ENCODE data around the gene CDKN1C.

DNA sequence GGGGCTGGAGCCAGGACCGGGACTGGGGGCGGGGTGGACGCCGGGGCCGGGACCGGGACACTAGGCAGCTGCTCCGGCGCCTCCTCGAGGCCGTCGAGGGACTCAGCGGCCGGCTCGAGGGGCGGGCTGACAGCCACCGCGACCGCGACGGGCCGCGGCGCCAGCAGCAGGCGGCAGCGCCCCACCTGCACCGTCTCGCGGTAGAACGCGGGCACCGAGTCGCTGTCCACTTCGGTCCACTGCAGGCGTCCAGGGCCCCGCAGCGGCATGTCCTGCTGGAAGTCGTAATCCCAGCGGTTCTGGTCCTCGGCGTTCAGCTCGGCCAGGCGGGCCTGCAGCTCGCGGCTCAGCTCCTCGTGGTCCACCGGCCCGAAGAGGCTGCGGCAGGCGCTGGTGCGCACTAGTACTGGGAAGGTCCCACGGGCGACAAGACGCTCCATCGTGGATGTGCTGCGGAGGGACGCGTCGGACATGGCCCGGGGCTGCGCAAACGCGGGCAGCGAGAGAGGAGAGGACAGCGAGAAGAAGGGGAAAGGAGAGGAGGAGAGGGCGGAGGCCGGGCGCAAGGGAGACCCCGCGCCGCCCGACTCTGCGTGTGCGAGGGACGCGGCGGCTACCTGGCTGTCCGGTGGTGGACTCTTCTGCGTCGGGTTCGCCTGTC lies 428 bp downstream of the CDKN1C start:
- TF ChIP-seq TAF1 (IDR thresholded peaks at IDR 0.05; ENCODE audit: borderline replicate concordance, insufficient read depth, low read length) (no peak), POLR2AphosphoS5 (IDR thresholded peaks at IDR 0.05; ENCODE audit: low read depth, low read length) (no peak)
- TF ChIP-seq, protein P1, sequence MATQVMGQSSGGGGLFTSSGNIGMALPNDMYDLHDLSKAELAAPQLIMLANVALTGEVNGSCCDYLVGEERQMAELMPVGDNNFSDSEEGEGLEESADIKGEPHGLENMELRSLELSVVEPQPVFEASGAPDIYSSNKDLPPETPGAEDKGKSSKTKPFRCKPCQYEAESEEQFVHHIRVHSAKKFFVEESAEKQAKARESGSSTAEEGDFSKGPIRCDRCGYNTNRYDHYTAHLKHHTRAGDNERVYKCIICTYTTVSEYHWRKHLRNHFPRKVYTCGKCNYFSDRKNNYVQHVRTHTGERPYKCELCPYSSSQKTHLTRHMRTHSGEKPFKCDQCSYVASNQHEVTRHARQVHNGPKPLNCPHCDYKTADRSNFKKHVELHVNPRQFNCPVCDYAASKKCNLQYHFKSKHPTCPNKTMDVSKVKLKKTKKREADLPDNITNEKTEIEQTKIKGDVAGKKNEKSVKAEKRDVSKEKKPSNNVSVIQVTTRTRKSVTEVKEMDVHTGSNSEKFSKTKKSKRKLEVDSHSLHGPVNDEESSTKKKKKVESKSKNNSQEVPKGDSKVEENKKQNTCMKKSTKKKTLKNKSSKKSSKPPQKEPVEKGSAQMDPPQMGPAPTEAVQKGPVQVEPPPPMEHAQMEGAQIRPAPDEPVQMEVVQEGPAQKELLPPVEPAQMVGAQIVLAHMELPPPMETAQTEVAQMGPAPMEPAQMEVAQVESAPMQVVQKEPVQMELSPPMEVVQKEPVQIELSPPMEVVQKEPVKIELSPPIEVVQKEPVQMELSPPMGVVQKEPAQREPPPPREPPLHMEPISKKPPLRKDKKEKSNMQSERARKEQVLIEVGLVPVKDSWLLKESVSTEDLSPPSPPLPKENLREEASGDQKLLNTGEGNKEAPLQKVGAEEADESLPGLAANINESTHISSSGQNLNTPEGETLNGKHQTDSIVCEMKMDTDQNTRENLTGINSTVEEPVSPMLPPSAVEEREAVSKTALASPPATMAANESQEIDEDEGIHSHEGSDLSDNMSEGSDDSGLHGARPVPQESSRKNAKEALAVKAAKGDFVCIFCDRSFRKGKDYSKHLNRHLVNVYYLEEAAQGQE (IDR thresholded peaks at IDR 0.05; ENCODE audit: insufficient read depth in 1 of 2, low read depth in 2 of 2, low read length in 2 of 2), result peak in 1 of 2 experiments; percentile 54; a peak in 1 of 4 replicates
